WERI-Rb-1 (cell line): ENCODE results near the gene SLC30A7.

Source experiments
- DNase-seq: peaks from one replicate; pipeline ENCODE4 v3.0.0-alpha.2; 2020
- H3K27ac ChIP-seq: fragments of 250-450 bp; sonication (Bioruptor Pico); 2 replicates; pipeline ENCODE4 v1.5.1; 2020; ENCODE audit warnings: mild to moderate bottlenecking, moderate library complexity
- H3K27me3 ChIP-seq: fragments of 250-450 bp; sonication (Bioruptor Pico); 2 replicates; pipeline ENCODE4 v1.5.1; 2021; ENCODE audit warnings: mild to moderate bottlenecking, low read depth, moderate library complexity; ENCODE audit not compliant: insufficient read depth, severe bottlenecking
- H3K36me3 ChIP-seq: fragments of 250-450 bp; sonication (Bioruptor Pico); 2 replicates; pipeline ENCODE4 v1.5.1; 2020; ENCODE audit warnings: mild to moderate bottlenecking, moderate library complexity
- H3K4me3 ChIP-seq: 2 replicates; pipeline ENCODE4 v1.5.1; 2011; ENCODE audit warnings: low read depth, mild to moderate bottlenecking, control low read depth, low read length
- H3K9me3 ChIP-seq: fragments of 250-450 bp; sonication (Bioruptor Pico); 2 replicates; pipeline ENCODE4 v1.5.1; 2021; ENCODE audit warnings: mild to moderate bottlenecking, moderate library complexity; ENCODE audit not compliant: severe bottlenecking
- CTCF ChIP-seq: IDR thresholded peaks from 2 replicates; pipeline ENCODE4 v1.5.1; 2011; ENCODE audit warnings: low read depth, mild to moderate bottlenecking, control low read depth, inconsistent platforms, low read length

The SLC30A7 gene

GRCh38 chr1:100995198-100995988 lies 99.5 kb downstream of the SLC30A7 start:
- TF ChIP-seq CTCF: no peak
- Histone ChIP-seq H3K36me3 (peaks cover under 1% of the 10 kb centered on the region), H3K27ac (no peak overlapping the region)

GRCh38 chr1:100998426-100998825 lies 102.5 kb downstream of the SLC30A7 start:
- Histone ChIP-seq H3K27me3 (no peaks in the 10 kb centered on the region), H3K27ac (no peak overlapping the region), H3K9me3 (no peaks in the 10 kb centered on the region), H3K36me3 (peaks cover 6% of the 10 kb centered on the region), H3K4me3 (no peak overlapping the region)
- no peak for TF ChIP-seq CTCF
- no peak for DNase-seq

More at GRCh38 chr1:100995198-100995988, 99.5 kb downstream of the SLC30A7 start:
- H3K4me3 ChIP-seq: no peak overlapping the region
- no peaks in the 10 kb centered on the region for H3K9me3 ChIP-seq
- no peak for DNase-seq
- H3K27me3 ChIP-seq: no peaks in the 10 kb centered on the region

GRCh38 chr1:101000131-101000873 lies 104.4 kb downstream of the SLC30A7 start:
- Histone ChIP-seq H3K27me3 (no peaks in the 10 kb centered on the region), H3K27ac (no peak overlapping the region), H3K9me3 (no peaks in the 10 kb centered on the region), H3K4me3 (no peak overlapping the region), H3K36me3 (peaks cover 6% of the 10 kb centered on the region)
- DNase-seq: no peak
- no peak for TF ChIP-seq CTCF

GRCh38 chr1:101002551-101002950 lies 106.7 kb downstream of the SLC30A7 start:
- DNase-seq: no peak

GRCh38 chr1:101003012-101003650 lies 107.2 kb downstream of the SLC30A7 start:
- H3K9me3 ChIP-seq: no peaks in the 10 kb centered on the region
- H3K27me3 ChIP-seq: no peaks in the 10 kb centered on the region
- DNase-seq: no peak
- H3K36me3 ChIP-seq: peaks cover 6% of the 10 kb centered on the region
- no peak overlapping the region for H3K4me3 ChIP-seq
- no peak overlapping the region for H3K27ac ChIP-seq
- TF ChIP-seq CTCF: no peak

More at GRCh38 chr1:101002551-101002950, 106.7 kb downstream of the SLC30A7 start:
- no peaks in the 10 kb centered on the region for H3K27me3 ChIP-seq
- TF ChIP-seq CTCF: no peak
- H3K36me3 ChIP-seq: peaks cover 6% of the 10 kb centered on the region
- H3K9me3 ChIP-seq: no peaks in the 10 kb centered on the region
- no peak overlapping the region for H3K27ac ChIP-seq
- H3K4me3 ChIP-seq: no peak overlapping the region
